ENCODE data around the gene ADAM22. TPM values are rescaled to one million over a fixed set of nuclear protein-coding genes. Genes with fewer than 3 reads are reported as not detected.

The ADAM22 gene
- polyA plus RNA-seq, 1 donor from 2014 or later: 46.3 TPM

DNA sequence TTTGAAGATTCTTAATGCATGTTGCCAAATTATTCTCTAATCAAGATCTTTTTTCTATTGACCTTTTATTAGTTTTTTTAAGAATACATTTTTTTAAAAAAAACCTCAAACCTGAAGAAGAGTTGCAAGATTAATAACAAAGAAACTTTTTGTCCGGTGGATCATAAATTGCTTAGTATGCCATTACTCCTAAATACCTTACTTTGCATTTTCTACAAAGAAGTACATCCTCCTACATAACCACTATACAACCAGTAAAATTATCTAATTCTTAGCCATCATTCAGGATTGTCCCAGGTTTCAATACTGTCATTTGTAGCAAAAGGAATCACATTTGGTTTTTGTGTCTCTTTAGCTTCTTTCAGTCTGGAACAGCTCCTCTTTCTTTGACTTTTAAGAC lies 207.9 kb downstream of the ADAM22 start:
- TF ChIP-seq, protein P1, sequence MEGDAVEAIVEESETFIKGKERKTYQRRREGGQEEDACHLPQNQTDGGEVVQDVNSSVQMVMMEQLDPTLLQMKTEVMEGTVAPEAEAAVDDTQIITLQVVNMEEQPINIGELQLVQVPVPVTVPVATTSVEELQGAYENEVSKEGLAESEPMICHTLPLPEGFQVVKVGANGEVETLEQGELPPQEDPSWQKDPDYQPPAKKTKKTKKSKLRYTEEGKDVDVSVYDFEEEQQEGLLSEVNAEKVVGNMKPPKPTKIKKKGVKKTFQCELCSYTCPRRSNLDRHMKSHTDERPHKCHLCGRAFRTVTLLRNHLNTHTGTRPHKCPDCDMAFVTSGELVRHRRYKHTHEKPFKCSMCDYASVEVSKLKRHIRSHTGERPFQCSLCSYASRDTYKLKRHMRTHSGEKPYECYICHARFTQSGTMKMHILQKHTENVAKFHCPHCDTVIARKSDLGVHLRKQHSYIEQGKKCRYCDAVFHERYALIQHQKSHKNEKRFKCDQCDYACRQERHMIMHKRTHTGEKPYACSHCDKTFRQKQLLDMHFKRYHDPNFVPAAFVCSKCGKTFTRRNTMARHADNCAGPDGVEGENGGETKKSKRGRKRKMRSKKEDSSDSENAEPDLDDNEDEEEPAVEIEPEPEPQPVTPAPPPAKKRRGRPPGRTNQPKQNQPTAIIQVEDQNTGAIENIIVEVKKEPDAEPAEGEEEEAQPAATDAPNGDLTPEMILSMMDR (IDR thresholded peaks at IDR 0.05; ENCODE audit: poor library complexity, severe bottlenecking): no peak
- TF ChIP-seq SMC3 (conservative IDR thresholded peaks at IDR 0.05; ENCODE audit: poor library complexity): no peak
- TF ChIP-seq TAF1 (IDR thresholded peaks at IDR 0.05; ENCODE audit: low read depth): no peak
- TF ChIP-seq, protein P2, sequence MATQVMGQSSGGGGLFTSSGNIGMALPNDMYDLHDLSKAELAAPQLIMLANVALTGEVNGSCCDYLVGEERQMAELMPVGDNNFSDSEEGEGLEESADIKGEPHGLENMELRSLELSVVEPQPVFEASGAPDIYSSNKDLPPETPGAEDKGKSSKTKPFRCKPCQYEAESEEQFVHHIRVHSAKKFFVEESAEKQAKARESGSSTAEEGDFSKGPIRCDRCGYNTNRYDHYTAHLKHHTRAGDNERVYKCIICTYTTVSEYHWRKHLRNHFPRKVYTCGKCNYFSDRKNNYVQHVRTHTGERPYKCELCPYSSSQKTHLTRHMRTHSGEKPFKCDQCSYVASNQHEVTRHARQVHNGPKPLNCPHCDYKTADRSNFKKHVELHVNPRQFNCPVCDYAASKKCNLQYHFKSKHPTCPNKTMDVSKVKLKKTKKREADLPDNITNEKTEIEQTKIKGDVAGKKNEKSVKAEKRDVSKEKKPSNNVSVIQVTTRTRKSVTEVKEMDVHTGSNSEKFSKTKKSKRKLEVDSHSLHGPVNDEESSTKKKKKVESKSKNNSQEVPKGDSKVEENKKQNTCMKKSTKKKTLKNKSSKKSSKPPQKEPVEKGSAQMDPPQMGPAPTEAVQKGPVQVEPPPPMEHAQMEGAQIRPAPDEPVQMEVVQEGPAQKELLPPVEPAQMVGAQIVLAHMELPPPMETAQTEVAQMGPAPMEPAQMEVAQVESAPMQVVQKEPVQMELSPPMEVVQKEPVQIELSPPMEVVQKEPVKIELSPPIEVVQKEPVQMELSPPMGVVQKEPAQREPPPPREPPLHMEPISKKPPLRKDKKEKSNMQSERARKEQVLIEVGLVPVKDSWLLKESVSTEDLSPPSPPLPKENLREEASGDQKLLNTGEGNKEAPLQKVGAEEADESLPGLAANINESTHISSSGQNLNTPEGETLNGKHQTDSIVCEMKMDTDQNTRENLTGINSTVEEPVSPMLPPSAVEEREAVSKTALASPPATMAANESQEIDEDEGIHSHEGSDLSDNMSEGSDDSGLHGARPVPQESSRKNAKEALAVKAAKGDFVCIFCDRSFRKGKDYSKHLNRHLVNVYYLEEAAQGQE (IDR thresholded peaks at IDR 0.05; ENCODE audit: borderline replicate concordance): no peak
- TF ChIP-seq MXI1 (conservative IDR thresholded peaks at IDR 0.05; ENCODE audit: poor library complexity, severe bottlenecking): no peak
- no peak for TF ChIP-seq RAD21 (conservative IDR thresholded peaks at IDR 0.05)
- TF ChIP-seq EP300 (conservative IDR thresholded peaks at IDR 0.05; ENCODE audit: poor library complexity, severe bottlenecking): no peak
- no peak for TF ChIP-seq POLR2AphosphoS5 (IDR thresholded peaks at IDR 0.05)
- TF ChIP-seq EZH2 (IDR thresholded peaks at IDR 0.05; ENCODE audit: borderline replicate concordance, insufficient read depth, low read length, poor library complexity, severe bottlenecking): no peak
- H3K79me2 ChIP-seq (replicated peaks; ENCODE audit: insufficient read depth, low read length): no peaks in the 10 kb centered on the region

DNA sequence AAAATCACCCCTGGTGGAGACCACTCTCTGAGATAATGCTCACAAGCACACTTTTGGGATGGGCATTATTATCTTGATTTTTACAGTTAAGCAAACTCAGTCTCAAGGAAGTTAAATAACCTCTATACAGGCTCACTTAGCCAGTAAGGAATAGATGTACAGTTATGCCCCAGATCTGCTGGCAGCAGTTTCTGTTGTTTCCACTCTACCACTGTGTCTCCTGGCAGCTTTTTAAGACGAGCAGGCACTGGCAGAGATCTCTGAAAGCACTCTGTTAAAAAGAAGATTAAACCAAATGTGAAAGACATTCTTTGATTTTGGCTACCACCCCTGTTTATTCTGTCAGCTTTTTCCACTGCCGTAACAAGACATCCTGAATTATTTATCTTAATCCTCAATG lies 212.6 kb downstream of the ADAM22 start:
- no peaks in the 10 kb centered on the region for H3K9me3 ChIP-seq (ENCODE audit: low read length)
- no peak overlapping the region for H3K4me3 ChIP-seq (ENCODE audit: low read length)
- H4K20me1 ChIP-seq (ENCODE audit: insufficient read depth): no peaks in the 10 kb centered on the region
- no peak overlapping the region for H2AFZ ChIP-seq (ENCODE audit: low read depth, low read length)
- no peak for TF ChIP-seq EP300 (conservative IDR thresholded peaks at IDR 0.05; ENCODE audit: poor library complexity, severe bottlenecking)
- no peak for TF ChIP-seq TAF1 (IDR thresholded peaks at IDR 0.05; ENCODE audit: low read depth)
- TF ChIP-seq RAD21 (conservative IDR thresholded peaks at IDR 0.05): no peak
- TF ChIP-seq, protein P1 (IDR thresholded peaks at IDR 0.05; ENCODE audit: poor library complexity, severe bottlenecking): no peak
- no peaks in the 10 kb centered on the region for H3K27me3 ChIP-seq (ENCODE audit: insufficient read depth, low read depth, low read length)
- H3K9me2 ChIP-seq (ENCODE audit: insufficient read depth, low read length): no peaks in the 10 kb centered on the region
- no peaks in the 10 kb centered on the region for H3F3A ChIP-seq (ENCODE audit: insufficient read depth, low read length, poor library complexity, severe bottlenecking)
- no peak overlapping the region for H3K4me2 ChIP-seq (ENCODE audit: low read length)
- H3K36me3 ChIP-seq (ENCODE audit: insufficient read depth, low read length): no peaks in the 10 kb centered on the region
- no peaks in the 10 kb centered on the region for H3K79me2 ChIP-seq (replicated peaks; ENCODE audit: insufficient read depth, low read length)
- H3K27ac ChIP-seq (ENCODE audit: low read length): no peak overlapping the region
- no peak overlapping the region for H3K9ac ChIP-seq (ENCODE audit: low read length)

More for the DNA sequence above, 207.9 kb downstream of the ADAM22 start:
- no peaks in the 10 kb centered on the region for H3K9me2 ChIP-seq (ENCODE audit: insufficient read depth, low read length)
- H3K4me2 ChIP-seq (ENCODE audit: low read length): no peak overlapping the region
- no peak overlapping the region for H3K27ac ChIP-seq (ENCODE audit: low read length)
- no peak overlapping the region for H2AFZ ChIP-seq (ENCODE audit: low read depth, low read length)
- no peaks in the 10 kb centered on the region for H3K27me3 ChIP-seq (ENCODE audit: insufficient read depth, low read depth, low read length)
- no peak overlapping the region for H3K9ac ChIP-seq (ENCODE audit: low read length)
- H3K36me3 ChIP-seq (ENCODE audit: insufficient read depth, low read length): no peaks in the 10 kb centered on the region
- no peaks in the 10 kb centered on the region for H3F3A ChIP-seq (ENCODE audit: insufficient read depth, low read length, poor library complexity, severe bottlenecking)
- no peak overlapping the region for H3K4me3 ChIP-seq (ENCODE audit: low read length)
- no peaks in the 10 kb centered on the region for H3K9me3 ChIP-seq (ENCODE audit: low read length)
- no peaks in the 10 kb centered on the region for H4K20me1 ChIP-seq (ENCODE audit: insufficient read depth)
